ENCODE data around the gene WDFY1.

WDFY1 gene

GRCh38 chr2:223915071-223915470 is 30.1 kb downstream of the WDFY1 start:
- H3K4me3 ChIP-seq (ENCODE audit: low read depth, low read length) = no peak overlapping the region
- TF ChIP-seq MAX (IDR thresholded peaks at IDR 0.05; ENCODE audit: low read depth, low read length) (no peak), MYC (IDR thresholded peaks at IDR 0.05; ENCODE audit: low read depth, low read length) (no peak), CTCF (IDR thresholded peaks at IDR 0.05; ENCODE audit: low read depth, low read length) (no peak), POLR2A (IDR thresholded peaks at IDR 0.05; ENCODE audit: extremely low read depth, insufficient read length) (no peak)
- no peak for DNase-seq (ENCODE audit: low read depth)

- no peak for DNase-seq (ENCODE audit: low read depth)
- TF ChIP-seq MAX (IDR thresholded peaks at IDR 0.05; ENCODE audit: low read depth, low read length) (no peak), CTCF (IDR thresholded peaks at IDR 0.05; ENCODE audit: low read depth, low read length) (no peak), POLR2A (IDR thresholded peaks at IDR 0.05; ENCODE audit: extremely low read depth, insufficient read length) (no peak), MYC (IDR thresholded peaks at IDR 0.05; ENCODE audit: low read depth, low read length) (no peak)
Measured at GRCh38 chr2:223914324-223914723, 30.8 kb downstream of the WDFY1 start.

DNA sequence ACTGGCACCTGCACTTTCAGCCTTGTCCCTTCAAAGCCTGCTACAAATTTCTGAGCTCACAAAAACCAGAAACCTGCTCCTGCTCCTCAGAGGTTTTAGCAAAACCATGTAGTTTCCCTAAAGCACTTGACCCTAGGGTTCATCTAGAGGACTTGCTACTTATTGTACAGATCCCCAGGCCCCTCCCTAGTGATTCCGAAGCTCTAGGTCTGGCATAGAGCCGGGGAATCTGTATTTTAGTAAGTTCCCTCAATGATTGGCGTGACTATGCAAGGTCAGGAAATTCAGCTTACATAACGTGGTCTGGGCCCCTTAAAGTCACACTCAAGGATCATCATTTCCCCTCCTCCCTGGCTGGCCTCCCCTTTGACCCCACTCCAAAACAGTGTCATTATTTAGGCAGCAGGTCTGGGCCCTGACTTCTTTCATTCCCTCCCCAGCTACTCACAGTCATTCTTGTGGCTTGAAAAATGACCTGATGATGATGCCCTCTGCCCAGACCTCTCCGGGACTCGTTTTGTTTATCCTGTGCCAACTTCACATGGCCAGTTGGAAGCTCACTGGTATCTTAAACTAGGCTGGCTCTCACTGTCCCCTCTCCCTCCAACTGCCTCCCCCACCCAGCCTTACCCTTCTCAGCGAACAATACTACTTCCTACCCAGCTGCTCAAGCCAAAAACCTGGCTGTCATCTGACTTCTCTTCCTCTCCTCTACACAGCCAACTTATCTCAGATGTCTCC is 36.0 kb downstream of the WDFY1 start:
- no peak overlapping the region for H3K4me3 ChIP-seq (ENCODE audit: low read depth, low read length)
- TF ChIP-seq MAX (IDR thresholded peaks at IDR 0.05; ENCODE audit: low read depth, low read length) (no peak), POLR2A (IDR thresholded peaks at IDR 0.05; ENCODE audit: extremely low read depth, insufficient read length) (no peak), CTCF (IDR thresholded peaks at IDR 0.05; ENCODE audit: low read depth, low read length) (no peak), MYC (IDR thresholded peaks at IDR 0.05; ENCODE audit: low read depth, low read length) (no peak)
- no peak for DNase-seq (ENCODE audit: low read depth)

More at GRCh38 chr2:223914324-223914723, 30.8 kb downstream of the WDFY1 start:
- H3K4me3 ChIP-seq (ENCODE audit: low read depth, low read length) = no peak overlapping the region

GRCh38 chr2:223908304-223908998 is 36.7 kb downstream of the WDFY1 start:
- no peak overlapping the region for H3K4me3 ChIP-seq (ENCODE audit: low read depth, low read length)
- TF ChIP-seq CTCF (IDR thresholded peaks at IDR 0.05; ENCODE audit: low read depth, low read length) (no peak), MYC (IDR thresholded peaks at IDR 0.05; ENCODE audit: low read depth, low read length) (no peak), MAX (IDR thresholded peaks at IDR 0.05; ENCODE audit: low read depth, low read length) (no peak), POLR2A (IDR thresholded peaks at IDR 0.05; ENCODE audit: extremely low read depth, insufficient read length) (no peak)
- DNase-seq (ENCODE audit: low read depth) = no peak

- H3K4me3 ChIP-seq (ENCODE audit: low read depth, low read length) = no peak overlapping the region
- no peak for TF ChIP-seq CTCF (IDR thresholded peaks at IDR 0.05; ENCODE audit: low read depth, low read length)
- TF ChIP-seq POLR2A (IDR thresholded peaks at IDR 0.05; ENCODE audit: extremely low read depth, insufficient read length) = no peak
- no peak for TF ChIP-seq MYC (IDR thresholded peaks at IDR 0.05; ENCODE audit: low read depth, low read length)
- TF ChIP-seq MAX (IDR thresholded peaks at IDR 0.05; ENCODE audit: low read depth, low read length) = no peak
- no peak for DNase-seq (ENCODE audit: low read depth)
Measured at GRCh38 chr2:223905996-223906395, 39.1 kb downstream of the WDFY1 start.

Data from NB4 (cell line).